ENCODE results near the gene ADK.

DNA sequence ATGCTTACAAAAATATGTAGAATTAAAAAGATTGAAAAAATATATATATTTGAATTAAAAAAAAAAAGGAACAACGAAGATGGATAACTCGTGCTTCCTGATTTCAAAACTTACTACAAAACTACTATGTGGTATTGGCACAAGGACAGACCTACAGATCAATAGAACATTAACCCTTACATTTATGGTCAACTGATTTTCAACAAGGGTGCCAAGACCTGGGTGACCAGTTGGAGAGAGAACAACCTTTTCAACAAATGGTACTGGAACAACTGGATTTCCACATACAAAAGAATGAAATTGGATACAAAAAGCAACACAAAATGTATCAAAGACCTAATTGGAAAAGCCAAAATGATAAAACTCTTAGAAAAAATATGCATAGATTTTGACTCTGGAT, 10.5 kb upstream of the ADK start:
- TF ChIP-seq, protein P1, sequence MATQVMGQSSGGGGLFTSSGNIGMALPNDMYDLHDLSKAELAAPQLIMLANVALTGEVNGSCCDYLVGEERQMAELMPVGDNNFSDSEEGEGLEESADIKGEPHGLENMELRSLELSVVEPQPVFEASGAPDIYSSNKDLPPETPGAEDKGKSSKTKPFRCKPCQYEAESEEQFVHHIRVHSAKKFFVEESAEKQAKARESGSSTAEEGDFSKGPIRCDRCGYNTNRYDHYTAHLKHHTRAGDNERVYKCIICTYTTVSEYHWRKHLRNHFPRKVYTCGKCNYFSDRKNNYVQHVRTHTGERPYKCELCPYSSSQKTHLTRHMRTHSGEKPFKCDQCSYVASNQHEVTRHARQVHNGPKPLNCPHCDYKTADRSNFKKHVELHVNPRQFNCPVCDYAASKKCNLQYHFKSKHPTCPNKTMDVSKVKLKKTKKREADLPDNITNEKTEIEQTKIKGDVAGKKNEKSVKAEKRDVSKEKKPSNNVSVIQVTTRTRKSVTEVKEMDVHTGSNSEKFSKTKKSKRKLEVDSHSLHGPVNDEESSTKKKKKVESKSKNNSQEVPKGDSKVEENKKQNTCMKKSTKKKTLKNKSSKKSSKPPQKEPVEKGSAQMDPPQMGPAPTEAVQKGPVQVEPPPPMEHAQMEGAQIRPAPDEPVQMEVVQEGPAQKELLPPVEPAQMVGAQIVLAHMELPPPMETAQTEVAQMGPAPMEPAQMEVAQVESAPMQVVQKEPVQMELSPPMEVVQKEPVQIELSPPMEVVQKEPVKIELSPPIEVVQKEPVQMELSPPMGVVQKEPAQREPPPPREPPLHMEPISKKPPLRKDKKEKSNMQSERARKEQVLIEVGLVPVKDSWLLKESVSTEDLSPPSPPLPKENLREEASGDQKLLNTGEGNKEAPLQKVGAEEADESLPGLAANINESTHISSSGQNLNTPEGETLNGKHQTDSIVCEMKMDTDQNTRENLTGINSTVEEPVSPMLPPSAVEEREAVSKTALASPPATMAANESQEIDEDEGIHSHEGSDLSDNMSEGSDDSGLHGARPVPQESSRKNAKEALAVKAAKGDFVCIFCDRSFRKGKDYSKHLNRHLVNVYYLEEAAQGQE (IDR thresholded peaks at IDR 0.05; ENCODE audit: insufficient replicate concordance, low read depth), result no peak
- TF ChIP-seq, protein P2, sequence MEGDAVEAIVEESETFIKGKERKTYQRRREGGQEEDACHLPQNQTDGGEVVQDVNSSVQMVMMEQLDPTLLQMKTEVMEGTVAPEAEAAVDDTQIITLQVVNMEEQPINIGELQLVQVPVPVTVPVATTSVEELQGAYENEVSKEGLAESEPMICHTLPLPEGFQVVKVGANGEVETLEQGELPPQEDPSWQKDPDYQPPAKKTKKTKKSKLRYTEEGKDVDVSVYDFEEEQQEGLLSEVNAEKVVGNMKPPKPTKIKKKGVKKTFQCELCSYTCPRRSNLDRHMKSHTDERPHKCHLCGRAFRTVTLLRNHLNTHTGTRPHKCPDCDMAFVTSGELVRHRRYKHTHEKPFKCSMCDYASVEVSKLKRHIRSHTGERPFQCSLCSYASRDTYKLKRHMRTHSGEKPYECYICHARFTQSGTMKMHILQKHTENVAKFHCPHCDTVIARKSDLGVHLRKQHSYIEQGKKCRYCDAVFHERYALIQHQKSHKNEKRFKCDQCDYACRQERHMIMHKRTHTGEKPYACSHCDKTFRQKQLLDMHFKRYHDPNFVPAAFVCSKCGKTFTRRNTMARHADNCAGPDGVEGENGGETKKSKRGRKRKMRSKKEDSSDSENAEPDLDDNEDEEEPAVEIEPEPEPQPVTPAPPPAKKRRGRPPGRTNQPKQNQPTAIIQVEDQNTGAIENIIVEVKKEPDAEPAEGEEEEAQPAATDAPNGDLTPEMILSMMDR (IDR thresholded peaks at IDR 0.05; ENCODE audit: insufficient read depth, low read length), result no peak

Data from HL-60 (cell line).